ENCODE data around the gene DCANP1.

- TF ChIP-seq CTCF (IDR thresholded peaks at IDR 0.05 in 4 of 5, conservative IDR thresholded peaks at IDR 0.05 in 1 of 5) (no peak), POLR2A (IDR thresholded peaks at IDR 0.05) (no peak)
These were observed 47.0 kb upstream of the DCANP1 start for GRCh38 chr5:135494196-135494595.
